Esophagus squamous epithelium (tissue), 4 donors: ENCODE data around the gene DENND2A.

Source experiments
- POLR2A ChIP-seq, 4 donors: fragments of 450-650 bp; IDR thresholded peaks; one replicate each; pipeline ENCODE4 v1.6.1; 2017; ENCODE audit warnings: antibody characterized with exemption in 4 of 4, mild to moderate bottlenecking in 4 of 4, moderate library complexity in 3 of 4
- TF ChIP-seq, protein P1 (sequence below), 6 experiments: fragments of 450-650 bp in 4 of 6; fragments of 200-600 bp in 2 of 6; sonication (generic) in 2 of 6; IDR thresholded peaks; one replicate each; pipeline ENCODE4 v1.5.1; 2016 to 2019; ENCODE audit warnings: antibody characterized with exemption in 6 of 6, mild to moderate bottlenecking in 4 of 6, moderate library complexity in 4 of 6

DNA sequence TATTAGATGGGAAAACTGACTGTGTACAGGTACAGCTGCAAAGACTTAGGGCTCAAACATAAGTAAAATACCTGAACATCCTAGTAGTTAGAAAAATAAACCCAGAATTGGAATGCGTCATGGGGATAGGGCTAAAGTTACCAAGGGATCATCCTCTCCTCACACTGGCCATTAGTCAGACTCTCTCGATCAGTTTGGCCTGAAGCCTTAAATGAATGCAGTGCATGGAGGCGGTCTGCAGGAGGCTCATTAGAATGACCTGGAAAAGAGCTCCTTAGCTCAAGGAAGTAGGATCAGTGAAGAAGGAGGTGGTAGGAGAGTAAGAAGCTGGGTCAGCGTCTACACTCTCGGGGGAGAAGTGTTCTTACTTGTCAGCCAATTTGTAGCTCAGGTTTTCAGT is 35.3 kb downstream of the DENND2A start:
- TF ChIP-seq, protein P1, sequence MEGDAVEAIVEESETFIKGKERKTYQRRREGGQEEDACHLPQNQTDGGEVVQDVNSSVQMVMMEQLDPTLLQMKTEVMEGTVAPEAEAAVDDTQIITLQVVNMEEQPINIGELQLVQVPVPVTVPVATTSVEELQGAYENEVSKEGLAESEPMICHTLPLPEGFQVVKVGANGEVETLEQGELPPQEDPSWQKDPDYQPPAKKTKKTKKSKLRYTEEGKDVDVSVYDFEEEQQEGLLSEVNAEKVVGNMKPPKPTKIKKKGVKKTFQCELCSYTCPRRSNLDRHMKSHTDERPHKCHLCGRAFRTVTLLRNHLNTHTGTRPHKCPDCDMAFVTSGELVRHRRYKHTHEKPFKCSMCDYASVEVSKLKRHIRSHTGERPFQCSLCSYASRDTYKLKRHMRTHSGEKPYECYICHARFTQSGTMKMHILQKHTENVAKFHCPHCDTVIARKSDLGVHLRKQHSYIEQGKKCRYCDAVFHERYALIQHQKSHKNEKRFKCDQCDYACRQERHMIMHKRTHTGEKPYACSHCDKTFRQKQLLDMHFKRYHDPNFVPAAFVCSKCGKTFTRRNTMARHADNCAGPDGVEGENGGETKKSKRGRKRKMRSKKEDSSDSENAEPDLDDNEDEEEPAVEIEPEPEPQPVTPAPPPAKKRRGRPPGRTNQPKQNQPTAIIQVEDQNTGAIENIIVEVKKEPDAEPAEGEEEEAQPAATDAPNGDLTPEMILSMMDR (IDR thresholded peaks at IDR 0.05) = no peak
- no peak for TF ChIP-seq POLR2A (IDR thresholded peaks at IDR 0.05)
